OCI-LY3 (cell line): ENCODE measurements around the gene SPINK2.

Experiments
- H2AFZ ChIP-seq: fragments of 200-600, 300-600 bp; shearing (Covaris generic); 2 replicates; pipeline ENCODE4 v1.6.0; 2014; ENCODE audit warnings: antibody characterized with exemption, low read depth, low read length
- H3K27ac ChIP-seq: fragments of 200-600, 300-600 bp; sonication (generic); 2 replicates; pipeline ENCODE4 v1.5.1; 2014; ENCODE audit warnings: mild to moderate bottlenecking, low read length, moderate library complexity, mixed read lengths
- H3K27me3 ChIP-seq: fragments of 200-600, 300-600 bp; sonication (generic); 2 replicates; pipeline ENCODE4 v1.6.1; 2014; ENCODE audit warnings: low read depth, low read length, mixed read lengths
- H3K36me3 ChIP-seq: fragments of 200-600, 300-600 bp; sonication (generic); replicated peaks from 2 replicates; pipeline ENCODE3; 2014; ENCODE audit warnings: low read depth, low read length, mixed read lengths
- H3K4me1 ChIP-seq: fragments of 300-600, 200-600 bp; sonication (generic); 2 replicates; pipeline ENCODE4 v1.6.1; 2014; ENCODE audit warnings: low read length, mixed read lengths
- H3K4me2 ChIP-seq: fragments of 200-600, 300-600 bp; sonication (generic); 2 replicates; pipeline ENCODE4 v1.6.1; 2014; ENCODE audit warnings: low read length, mixed read lengths
- H3K4me3 ChIP-seq: fragments of 300-600, 200-600 bp; sonication (generic); 2 replicates; pipeline ENCODE4 v1.5.1; 2014; ENCODE audit warnings: antibody characterized with exemption, mild to moderate bottlenecking, low read length, moderate library complexity
- H3K79me2 ChIP-seq: fragments of 300-600, 200-600 bp; shearing (Covaris generic); 2 replicates; pipeline ENCODE4 v1.6.1; 2014; ENCODE audit warnings: mild to moderate bottlenecking, low read length, mixed read lengths
- H3K9ac ChIP-seq: fragments of 300-600, 200-600 bp; shearing (Covaris generic); 2 replicates; pipeline ENCODE4 v1.6.0; 2014; ENCODE audit warnings: mild to moderate bottlenecking, low read length, moderate library complexity
- H3K9me3 ChIP-seq: fragments of 200-600, 300-600 bp; shearing (Covaris generic); 2 replicates; pipeline ENCODE4 v1.6.1; 2014; ENCODE audit warnings: low read length, mixed read lengths; ENCODE audit not compliant: insufficient read depth
- H4K20me1 ChIP-seq: fragments of 200-600, 300-600 bp; sonication (generic); 2 replicates; pipeline ENCODE4 v1.6.1; 2016; ENCODE audit warnings: low read length, mixed read lengths; ENCODE audit not compliant: insufficient read depth
- EZH2phosphoT487 ChIP-seq: fragments of 200-600 bp; shearing (Covaris generic); IDR thresholded peaks from 2 replicates; pipeline ENCODE4 v1.6.1; 2018; ENCODE audit warnings: antibody characterized with exemption, mixed run types, low read depth
- TF ChIP-seq, protein P1 (sequence below): fragments of 200-600, 300-600 bp; sonication (generic); IDR thresholded peaks from 2 replicates; pipeline ENCODE4 v1.5.1; 2014; ENCODE audit warnings: antibody characterized with exemption, low read length, low read depth

Gene SPINK2

DNA sequence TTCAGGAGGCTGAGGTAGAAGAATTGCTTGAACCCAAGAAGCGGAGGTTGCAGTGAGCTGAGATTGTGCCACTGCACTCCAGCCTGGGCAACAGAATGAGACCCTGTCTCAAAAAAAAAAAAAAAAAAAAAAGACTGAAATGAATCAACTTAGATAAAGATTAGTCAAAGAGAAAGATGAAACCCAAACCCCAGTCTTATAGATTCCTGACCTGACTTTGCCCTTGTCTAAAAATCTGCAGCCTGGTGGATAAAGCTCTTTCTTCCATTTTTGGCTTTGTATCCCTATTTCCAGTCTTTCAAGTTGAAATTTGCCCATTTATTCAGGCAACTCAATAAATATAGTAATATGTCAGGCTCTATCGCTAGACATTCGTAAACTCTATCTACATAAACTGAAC, 39.3 kb upstream of the SPINK2 start:
- H4K20me1 ChIP-seq, result peaks cover 24% of the 10 kb centered on the region
- no peaks in the 10 kb centered on the region for H3K36me3 ChIP-seq
- TF ChIP-seq, protein P1, sequence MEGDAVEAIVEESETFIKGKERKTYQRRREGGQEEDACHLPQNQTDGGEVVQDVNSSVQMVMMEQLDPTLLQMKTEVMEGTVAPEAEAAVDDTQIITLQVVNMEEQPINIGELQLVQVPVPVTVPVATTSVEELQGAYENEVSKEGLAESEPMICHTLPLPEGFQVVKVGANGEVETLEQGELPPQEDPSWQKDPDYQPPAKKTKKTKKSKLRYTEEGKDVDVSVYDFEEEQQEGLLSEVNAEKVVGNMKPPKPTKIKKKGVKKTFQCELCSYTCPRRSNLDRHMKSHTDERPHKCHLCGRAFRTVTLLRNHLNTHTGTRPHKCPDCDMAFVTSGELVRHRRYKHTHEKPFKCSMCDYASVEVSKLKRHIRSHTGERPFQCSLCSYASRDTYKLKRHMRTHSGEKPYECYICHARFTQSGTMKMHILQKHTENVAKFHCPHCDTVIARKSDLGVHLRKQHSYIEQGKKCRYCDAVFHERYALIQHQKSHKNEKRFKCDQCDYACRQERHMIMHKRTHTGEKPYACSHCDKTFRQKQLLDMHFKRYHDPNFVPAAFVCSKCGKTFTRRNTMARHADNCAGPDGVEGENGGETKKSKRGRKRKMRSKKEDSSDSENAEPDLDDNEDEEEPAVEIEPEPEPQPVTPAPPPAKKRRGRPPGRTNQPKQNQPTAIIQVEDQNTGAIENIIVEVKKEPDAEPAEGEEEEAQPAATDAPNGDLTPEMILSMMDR, result no peak
- TF ChIP-seq EZH2phosphoT487, result no peak
- H3K4me1 ChIP-seq, result peaks cover 35% of the 10 kb centered on the region
- peak overlapping the region; percentile 48 for H3K4me2 ChIP-seq
- H3K27me3 ChIP-seq, result peaks cover 71% of the 10 kb centered on the region
- H3K9me3 ChIP-seq, result no peaks in the 10 kb centered on the region
- H3K9ac ChIP-seq, result no peak overlapping the region
- H3K79me2 ChIP-seq, result no peaks in the 10 kb centered on the region
- H3K4me3 ChIP-seq, result 0 out of 2 replicates have a peak overlapping the region, but pooled peaks have one; percentile 37
- H3K27ac ChIP-seq, result no peak overlapping the region
- H2AFZ ChIP-seq, result no peak overlapping the region

DNA sequence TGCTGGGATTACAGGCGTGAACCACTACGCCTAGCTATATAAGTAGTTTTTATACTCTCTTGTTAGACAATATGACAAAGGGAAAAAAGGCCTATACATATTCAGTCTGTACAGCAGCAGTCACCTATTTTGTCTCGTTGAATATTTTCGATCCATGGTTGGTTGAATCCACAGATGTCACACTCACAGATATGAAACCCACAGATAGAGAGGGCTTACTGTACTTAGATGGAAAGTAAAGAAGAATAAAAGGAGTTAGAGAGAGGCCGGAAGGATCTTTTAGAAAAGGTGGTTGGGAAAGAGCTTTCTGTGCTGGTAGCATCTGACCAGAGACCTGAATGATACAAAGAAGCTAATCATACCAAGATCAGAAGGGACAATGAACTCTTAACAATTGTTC, 38.3 kb upstream of the SPINK2 start:
- Histone ChIP-seq H3K27ac (no peak overlapping the region), H3K4me2 (peak overlapping the region; percentile 48), H3K36me3 (no peaks in the 10 kb centered on the region), H3K79me2 (no peaks in the 10 kb centered on the region), H3K27me3 (peaks cover 71% of the 10 kb centered on the region), H3K9ac (no peak overlapping the region), H3K4me1 (peaks cover 35% of the 10 kb centered on the region), H3K4me3 (peak overlapping the region; percentile 37), H4K20me1 (peaks cover 24% of the 10 kb centered on the region), H2AFZ (no peak overlapping the region), H3K9me3 (no peaks in the 10 kb centered on the region)
- TF ChIP-seq EZH2phosphoT487, result no peak
- TF ChIP-seq, protein P1, result no peak

DNA sequence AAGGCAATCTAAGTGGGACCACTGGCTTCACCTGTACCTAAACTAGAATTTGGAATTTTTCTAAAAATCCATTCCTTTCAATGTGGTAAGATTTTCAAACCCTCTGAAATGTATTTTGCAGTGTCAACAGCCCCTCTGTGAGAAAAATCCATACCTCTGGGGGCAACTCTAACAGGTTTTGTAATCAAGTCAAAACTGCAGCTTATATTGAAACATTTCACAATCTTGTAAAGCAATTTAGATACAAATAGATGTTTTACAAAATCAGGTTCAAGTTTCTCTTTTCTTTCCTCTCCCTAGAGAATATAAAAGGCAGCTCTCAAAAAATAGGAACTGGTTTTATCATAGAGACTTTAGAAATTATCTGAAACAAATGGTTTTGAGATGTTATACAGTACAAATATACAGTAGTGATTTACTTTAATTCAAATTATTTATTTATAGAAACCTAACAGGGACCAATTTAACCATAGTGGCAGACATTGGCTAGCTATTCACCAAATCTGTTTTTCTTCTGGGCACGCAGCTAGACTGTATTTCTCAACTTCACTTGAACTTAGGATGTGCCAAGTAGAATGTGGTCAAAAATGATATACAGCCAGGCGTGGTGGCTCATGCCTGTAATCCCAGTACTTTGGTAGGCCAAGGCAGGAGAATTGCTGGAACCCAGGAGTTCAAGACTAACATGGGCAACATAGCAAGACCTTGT, 36.3 kb upstream of the SPINK2 start:
- no peak overlapping the region for H2AFZ ChIP-seq
- no peak overlapping the region for H3K27ac ChIP-seq
- no peaks in the 10 kb centered on the region for H3K9me3 ChIP-seq
- TF ChIP-seq, protein P1, result no peak
- TF ChIP-seq EZH2phosphoT487, result no peak
- peaks cover 57% of the 10 kb centered on the region for H3K27me3 ChIP-seq
- H3K79me2 ChIP-seq, result no peaks in the 10 kb centered on the region
- no peak overlapping the region for H3K9ac ChIP-seq
- no peaks in the 10 kb centered on the region for H3K36me3 ChIP-seq
- peaks cover 17% of the 10 kb centered on the region for H4K20me1 ChIP-seq
- no peak overlapping the region for H3K4me2 ChIP-seq
- peaks cover 22% of the 10 kb centered on the region for H3K4me1 ChIP-seq
- H3K4me3 ChIP-seq, result no peak overlapping the region

DNA sequence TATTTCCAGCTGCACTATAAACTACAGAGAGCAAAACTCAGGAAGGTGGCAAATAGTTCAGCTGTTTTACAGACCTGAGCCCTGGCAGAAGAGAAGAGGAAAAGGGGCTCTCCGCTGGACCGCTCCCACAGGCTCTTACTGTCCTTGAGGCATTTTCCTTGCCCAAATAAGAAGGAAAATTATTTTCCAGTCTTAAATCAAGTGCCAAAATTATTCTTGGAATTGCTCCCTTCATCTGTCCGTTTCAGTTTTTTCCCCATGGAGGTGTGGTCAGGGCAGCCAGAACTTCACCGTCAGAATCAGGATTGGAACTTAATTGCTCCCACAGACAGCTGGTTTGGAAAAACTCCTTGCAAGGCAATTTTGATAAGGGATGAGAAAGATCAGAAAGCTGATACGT, 35.2 kb upstream of the SPINK2 start:
- Histone ChIP-seq H4K20me1 (peaks cover 17% of the 10 kb centered on the region), H3K9ac (no peak overlapping the region), H2AFZ (no peak overlapping the region), H3K27me3 (peaks cover 60% of the 10 kb centered on the region), H3K27ac (no peak overlapping the region), H3K4me3 (no peak overlapping the region), H3K4me2 (no peak overlapping the region), H3K36me3 (no peaks in the 10 kb centered on the region), H3K9me3 (no peaks in the 10 kb centered on the region), H3K4me1 (peaks cover 22% of the 10 kb centered on the region), H3K79me2 (no peaks in the 10 kb centered on the region)
- TF ChIP-seq EZH2phosphoT487, result no peak
- TF ChIP-seq, protein P1, result no peak
